GM18867 (cell line): ENCODE data around the gene DYNC1H1.
"Not testable (repeated sequence)": the region's sequence is repeated elsewhere in the genome, so short reads cannot be mapped to it uniquely, and the experiment has no call there.

Experiments
- ATAC-seq: cut with Tn5 transposase; IDR thresholded peaks from one replicate; pipeline ENCODE4 v1.9.1; 2021; ENCODE audit warnings: mild to moderate bottlenecking, moderate library complexity; ENCODE audit not compliant: unreplicated experiment

The DYNC1H1 gene

DNA sequence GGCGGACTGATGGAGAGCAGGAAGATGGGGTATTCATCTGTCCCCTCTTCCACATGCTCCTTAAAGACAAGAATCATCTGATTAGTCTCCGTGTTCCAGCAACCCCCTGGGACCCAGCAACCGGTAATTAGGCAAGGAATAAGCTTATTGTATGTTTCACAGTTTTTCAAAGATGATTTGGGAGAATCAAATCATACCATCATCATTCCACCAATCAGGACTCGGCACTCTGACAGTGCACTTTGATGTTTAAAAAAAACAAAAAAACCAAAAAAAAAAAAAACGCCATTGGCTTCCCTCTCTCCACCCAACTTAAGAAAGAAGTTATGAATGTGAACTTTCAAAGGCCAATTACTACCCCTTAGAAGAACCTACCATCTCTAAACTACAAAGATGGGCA lies 1.3 kb upstream of the DYNC1H1 start:
- no peak for ATAC-seq

DNA sequence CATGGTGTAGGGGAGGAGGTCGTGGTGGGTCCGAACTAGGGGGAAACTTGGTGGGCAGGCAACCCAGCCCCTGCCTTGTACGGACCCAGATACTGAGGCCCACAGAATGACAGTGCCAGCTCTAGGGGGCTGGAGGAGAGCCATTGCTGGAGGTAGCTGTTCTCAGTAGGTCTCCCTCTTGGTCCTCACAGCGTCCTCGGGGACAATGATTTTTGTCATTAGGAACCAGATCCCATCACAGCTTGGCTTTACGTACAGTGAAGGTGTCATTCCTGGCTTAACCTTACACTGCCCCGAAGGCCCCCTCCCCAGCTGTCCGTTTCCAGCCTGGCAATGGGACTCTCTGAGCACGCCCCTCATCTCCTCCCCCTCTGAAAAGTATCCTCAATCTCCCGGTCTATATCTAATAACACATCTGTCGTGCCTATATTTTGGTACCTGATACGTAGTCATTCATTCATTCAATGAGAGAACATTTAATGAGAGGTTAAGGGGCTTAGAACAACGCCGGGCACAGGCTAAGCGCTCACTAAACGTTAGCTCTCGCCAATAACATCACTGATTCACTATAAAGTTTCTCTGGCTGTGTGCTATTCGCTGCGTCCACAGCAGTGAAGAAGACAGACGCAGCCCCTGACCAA lies 597 bp upstream of the DYNC1H1 start:
- ATAC-seq: no peak

- peak; percentile 26 for ATAC-seq
Observed at GRCh38 chr14:101965181-101965544, 790 bp downstream of the DYNC1H1 start.

DNA sequence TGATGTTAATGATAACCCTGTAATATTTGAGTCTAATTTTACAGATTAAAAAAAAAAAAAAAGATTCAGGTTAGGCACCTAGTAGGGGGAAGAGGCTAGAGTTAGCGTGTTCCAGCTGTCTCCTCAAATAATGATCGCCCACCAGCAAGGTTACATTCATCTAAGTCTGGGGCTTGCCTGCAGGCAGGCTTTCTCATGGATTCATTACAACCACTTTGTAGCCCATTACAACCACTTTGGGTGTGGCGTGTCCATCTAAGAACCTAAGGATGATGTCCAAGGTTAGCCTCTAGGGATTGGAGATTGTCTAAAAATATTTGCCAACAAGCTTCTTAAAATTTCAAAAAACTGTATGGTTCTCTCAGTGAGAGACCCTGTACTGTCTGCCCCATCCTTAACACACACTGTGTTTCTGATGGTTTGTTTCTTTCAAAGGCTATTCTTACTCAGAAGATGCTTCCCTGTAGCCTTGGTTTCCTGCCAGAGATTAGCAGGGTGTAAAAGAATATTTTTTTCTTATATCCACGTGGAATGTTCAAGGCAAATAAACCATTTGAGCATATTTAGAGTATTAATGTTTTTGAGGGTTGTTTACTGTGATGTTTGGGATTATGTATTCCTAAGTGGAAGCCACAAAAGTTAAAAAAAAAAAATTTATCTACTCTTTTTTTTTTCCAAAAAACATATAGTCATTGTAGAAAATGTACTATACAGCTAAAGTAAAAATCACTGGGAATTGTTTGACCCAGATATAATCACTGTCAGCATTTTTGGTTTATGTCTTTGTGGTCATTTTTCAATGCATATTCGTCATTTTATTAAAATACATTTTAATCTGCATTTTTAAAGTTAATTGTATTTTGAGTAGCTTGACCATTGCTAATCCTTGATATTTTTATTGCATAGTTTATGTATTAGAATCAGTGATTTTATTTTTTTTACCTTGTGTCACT lies 1.7 kb downstream of the DYNC1H1 start:
- no peak for ATAC-seq

GRCh38 chr14:101966742-101967141 lies 2.4 kb downstream of the DYNC1H1 start:
- ATAC-seq: no peak

- ATAC-seq: no peak
Observed at GRCh38 chr14:101968186-101968585, 3.8 kb downstream of the DYNC1H1 start.

DNA sequence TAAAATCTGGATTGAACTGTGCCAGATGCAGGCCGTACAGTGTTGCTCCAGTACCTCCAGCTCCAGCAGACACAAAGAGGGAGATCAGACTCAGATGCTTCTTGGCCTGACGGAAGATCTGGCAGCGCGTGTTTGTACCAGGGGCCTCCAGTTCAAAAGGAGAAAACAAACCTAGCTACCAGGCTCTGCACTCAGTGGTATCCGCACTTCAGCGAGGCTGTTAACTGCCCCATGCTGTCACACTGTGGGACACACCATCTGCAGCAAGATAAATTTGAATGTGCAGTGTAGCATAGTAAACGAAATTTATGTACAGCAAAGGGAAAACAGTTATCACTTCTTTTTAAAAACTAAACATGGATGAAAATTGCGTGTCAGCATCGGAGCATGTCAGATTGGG lies 5.1 kb downstream of the DYNC1H1 start:
- no peak for ATAC-seq

DNA sequence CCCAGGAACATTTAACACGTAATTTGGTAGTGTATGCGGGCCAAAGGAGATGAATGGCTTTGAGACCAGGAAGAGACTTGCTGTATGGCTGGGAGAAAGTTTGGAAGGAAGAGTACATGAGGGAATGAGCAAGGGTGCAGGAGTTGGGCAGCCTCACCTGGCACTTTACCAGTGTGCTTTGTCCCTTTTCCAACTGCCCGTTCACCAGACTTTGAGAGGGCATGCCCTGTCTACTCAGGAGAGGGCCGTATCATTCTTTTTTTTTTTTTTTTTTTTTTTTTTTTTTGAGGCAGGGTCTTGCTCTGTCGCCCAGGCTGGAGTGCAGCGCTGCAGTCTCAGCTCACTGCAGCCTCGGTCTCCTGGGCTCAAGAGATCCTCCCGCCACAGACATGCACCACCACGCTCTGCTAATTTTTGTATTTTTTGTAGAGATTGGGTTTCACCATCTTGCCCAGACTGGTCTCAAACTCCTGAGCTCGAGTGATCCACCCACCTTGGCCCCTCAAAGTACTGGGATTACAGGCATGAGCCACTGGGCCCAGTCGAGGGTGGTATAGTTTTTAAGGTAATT lies 6.5 kb downstream of the DYNC1H1 start:
- no peak for ATAC-seq

- not testable (repeated sequence) for ATAC-seq
Observed at GRCh38 chr14:101971458-101971857, 7.1 kb downstream of the DYNC1H1 start.

DNA sequence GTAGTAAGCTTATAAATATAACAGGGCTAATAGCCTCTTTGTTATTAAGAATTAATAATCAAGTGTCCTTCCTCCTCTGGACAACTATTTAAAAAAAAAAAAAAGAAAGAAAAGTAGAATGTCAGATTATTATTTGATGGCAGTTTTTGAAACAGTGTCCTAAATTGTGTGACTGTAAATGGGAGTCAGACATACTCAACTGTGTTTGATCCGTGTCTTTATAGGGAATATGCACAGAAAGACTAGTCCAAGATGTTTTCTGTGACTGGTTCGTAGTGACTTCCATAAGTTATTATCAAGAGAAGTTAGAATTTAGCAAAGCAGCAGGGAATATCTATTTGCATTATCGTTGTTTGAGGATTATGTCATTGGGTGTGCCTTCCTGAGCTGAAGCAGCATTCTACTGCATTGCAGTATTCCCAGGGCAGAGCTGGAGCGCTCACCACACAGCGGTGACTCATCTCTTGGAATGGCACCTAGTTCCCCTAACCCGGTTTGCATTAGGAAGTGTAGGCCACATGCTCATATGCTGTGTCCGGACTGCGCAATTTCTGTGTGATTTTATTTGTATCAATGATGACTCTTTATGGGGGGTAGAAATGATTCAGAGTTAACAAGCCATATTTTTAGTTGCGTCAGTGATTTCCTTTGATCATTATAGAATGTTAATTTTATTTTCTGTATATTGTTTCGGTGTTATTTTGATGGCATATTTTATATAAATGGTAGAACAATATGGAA lies 7.9 kb downstream of the DYNC1H1 start:
- ATAC-seq: no peak

- ATAC-seq: no peak
Observed at GRCh38 chr14:101973356-101973755, 9.0 kb downstream of the DYNC1H1 start.

DNA sequence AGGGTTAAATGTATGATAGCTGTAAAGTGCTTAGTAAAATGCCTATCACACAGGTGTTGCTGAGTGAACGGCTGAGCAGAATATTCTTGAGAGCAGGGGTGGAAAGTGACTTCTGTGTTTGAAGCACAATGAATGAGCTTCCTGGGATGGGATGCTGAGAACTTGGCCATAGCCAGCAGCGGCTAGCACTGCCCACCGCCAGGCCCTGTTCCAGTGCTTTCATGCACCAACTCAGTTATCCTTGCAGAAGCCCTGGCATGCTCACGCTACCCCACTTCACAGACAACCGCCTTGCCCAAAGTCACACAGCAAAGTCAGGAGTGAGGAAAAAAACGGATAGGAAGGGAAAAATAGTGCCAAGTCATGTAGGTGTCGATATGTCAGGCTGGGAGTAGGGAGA lies 10.9 kb downstream of the DYNC1H1 start:
- no peak for ATAC-seq

- ATAC-seq: no peak
Observed at GRCh38 chr14:101977311-101978071, 13.1 kb downstream of the DYNC1H1 start.

- no peak for ATAC-seq
Observed at GRCh38 chr14:101979666-101980065, 15.3 kb downstream of the DYNC1H1 start.

GRCh38 chr14:101980251-101980650 lies 15.9 kb downstream of the DYNC1H1 start:
- no peak for ATAC-seq

DNA sequence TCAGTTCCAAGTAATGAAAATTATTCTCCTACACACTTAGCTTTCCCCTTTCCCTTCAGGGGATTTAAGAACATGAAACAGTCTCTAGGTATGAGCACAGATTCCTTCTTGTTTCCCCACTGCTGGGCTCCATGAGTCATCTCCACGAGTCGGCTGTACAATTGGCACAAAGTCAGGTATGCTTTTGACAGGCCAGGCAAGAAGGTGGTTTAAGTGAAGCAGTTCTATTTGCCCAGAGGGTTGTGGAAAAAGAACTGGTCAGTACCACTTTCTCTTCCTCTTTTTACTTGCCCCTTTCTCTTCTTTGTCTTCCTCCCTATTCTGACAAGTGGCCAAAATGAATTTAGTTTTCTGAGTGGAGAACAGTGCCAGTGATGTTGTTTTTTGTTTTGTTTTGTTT lies 16.3 kb downstream of the DYNC1H1 start:
- peak; percentile 80 for ATAC-seq

GRCh38 chr14:101982621-101983020 lies 18.2 kb downstream of the DYNC1H1 start:
- ATAC-seq: no peak

DNA sequence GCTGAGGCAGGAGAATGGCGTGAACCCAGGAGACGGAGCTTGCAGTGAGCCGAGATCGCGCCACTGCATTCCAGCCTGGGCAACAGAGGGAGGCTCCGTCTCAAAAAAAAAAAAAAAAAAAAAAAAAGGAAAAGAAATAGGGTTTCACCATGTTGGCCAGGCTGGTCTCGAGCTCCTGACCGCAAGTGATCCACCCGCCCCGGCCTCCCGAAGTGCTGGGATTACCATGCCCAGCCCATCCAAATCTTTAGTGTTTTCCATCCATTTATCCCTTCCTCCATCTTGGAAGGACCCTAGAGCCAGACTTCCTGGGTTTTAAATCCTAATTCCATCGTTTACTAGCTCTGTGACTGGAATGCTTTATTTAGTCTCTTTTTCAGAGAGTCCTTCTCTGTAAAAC lies 20.5 kb downstream of the DYNC1H1 start:
- not testable (repeated sequence) for ATAC-seq

- ATAC-seq: no peak
Observed at GRCh38 chr14:101985957-101986356, 21.6 kb downstream of the DYNC1H1 start.

DNA sequence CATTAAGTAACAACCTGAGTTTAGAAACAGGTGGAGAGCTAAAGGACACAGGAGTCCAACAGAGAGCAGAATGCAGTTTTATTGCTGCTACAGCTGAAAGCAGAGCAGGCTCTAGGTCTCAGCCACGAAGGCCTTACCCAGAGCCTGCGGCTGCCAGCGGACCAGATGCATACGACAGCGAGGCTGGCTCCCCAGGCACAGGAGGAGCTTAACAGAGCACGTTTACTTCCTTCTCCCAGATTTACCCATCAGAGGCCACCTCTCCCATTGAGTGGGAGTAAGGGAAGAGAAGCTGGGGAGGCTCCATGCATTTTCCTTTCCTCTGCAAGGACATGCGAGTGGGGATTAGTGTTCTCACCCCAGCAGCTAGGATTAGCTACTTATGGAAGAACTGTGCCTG lies 22.6 kb downstream of the DYNC1H1 start:
- no peak for ATAC-seq

- ATAC-seq: no peak
Observed at GRCh38 chr14:101988377-101988776, 24.0 kb downstream of the DYNC1H1 start.
